ENCODE results near the gene CCDC106. TPM values are rescaled to one million over a fixed set of nuclear protein-coding genes. Genes with fewer than 3 reads are reported as not detected.
A peak's percentile ranks its signal among the peaks of the same experiment; 100 is the strongest.

The CCDC106 gene
- total RNA-seq, 1 experiment from 2014 or later = 36.0 TPM

DNA sequence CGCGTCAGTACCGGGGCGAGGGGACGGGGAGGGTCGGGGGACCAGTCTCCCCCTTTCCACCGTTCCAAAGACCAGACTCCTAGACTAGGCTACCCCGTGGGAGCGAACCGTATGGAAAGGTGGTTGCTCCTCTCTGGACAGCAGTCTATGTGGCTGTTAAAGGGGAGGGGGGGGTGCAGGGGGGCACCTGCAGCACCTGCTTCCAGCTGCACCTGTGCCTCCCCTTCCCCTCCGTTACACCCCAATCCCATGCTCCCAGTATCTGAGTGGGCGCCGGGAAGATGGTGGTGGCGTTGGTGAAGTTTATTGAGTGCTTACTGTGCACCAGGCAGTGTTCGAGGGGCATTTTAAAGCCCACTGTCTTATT is 47.4 kb upstream of the CCDC106 start:
- H2AFZ ChIP-seq (ENCODE audit: low read length) = peak overlapping the region; percentile 63
- no peaks in the 10 kb centered on the region for H4K20me1 ChIP-seq (ENCODE audit: low read length)
- H3K9me3 ChIP-seq (ENCODE audit: low read length) = no peaks in the 10 kb centered on the region
- peak overlapping the region; percentile 77 for H3K4me3 ChIP-seq (ENCODE audit: low read length)
- H3K36me3 ChIP-seq (ENCODE audit: low read depth, low read length) = no peaks in the 10 kb centered on the region; the same call in 1 of the 2 replicates
- H3K79me2 ChIP-seq (ENCODE audit: low read length) = peaks cover 12% of the 10 kb centered on the region
- ATAC-seq = no peak
- DNase-seq = no peak
- H3K27ac ChIP-seq (ENCODE audit: low read length) = peak overlapping the region; percentile 87; the same call in 1 of the 2 replicates
- H3F3A ChIP-seq (ENCODE audit: low read length, unreplicated experiment) = peaks cover 6% of the 10 kb centered on the region
- intact Hi-C loops (cut with micrococcal nuclease) = no loop called here
- no peaks in the 10 kb centered on the region for H3K27me3 ChIP-seq (ENCODE audit: low read length)
- no peak for TF ChIP-seq CTCF (conservative IDR thresholded peaks at IDR 0.05; ENCODE audit: low read depth, low read length)
- no peak for TF ChIP-seq EZH2phosphoT487 (IDR thresholded peaks at IDR 0.05; ENCODE audit: borderline replicate concordance, low read length)
- TF ChIP-seq EZH2 (IDR thresholded peaks at IDR 0.05; ENCODE audit: low read length, unreplicated experiment) = no peak
- H3K9me2 ChIP-seq (replicated peaks; ENCODE audit: low read length) = no peaks in the 10 kb centered on the region
- H3K4me1 ChIP-seq (ENCODE audit: insufficient read depth, low read length) = peaks cover 19% of the 10 kb centered on the region
- ChIA-PET POLR2A (ENCODE audit: unreplicated experiment) (no interaction called here), CTCF (no interaction called here)
- peak overlapping the region; percentile 95 for H3K9ac ChIP-seq (ENCODE audit: low read length)
- BruUV-seq (replicated peaks) = no TSS peak
- H3K4me2 ChIP-seq (ENCODE audit: low read length) = peak overlapping the region; percentile 90

DNA sequence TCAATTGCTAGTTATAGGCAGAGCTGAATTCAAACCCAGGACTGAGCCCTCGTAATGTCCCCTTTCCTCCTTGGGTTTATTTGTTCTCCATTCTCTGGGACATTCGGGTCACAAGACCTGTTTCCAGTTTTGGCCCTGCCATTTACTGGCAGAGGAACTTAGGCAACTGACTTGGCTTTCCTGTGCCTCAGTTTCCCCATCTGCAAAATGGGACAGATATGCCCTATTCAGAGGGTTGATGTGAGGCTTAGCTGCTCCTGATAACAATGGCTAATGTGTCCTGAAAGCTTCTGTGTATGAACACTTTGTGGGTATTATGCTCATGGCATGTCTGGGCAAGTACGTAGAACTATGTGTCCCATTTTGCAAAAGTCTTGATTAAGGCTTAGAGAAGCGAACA is 46.9 kb upstream of the CCDC106 start:
- DNase-seq (no peak), ATAC-seq (no peak)
- Histone ChIP-seq H3K27me3 (ENCODE audit: low read length) (no peaks in the 10 kb centered on the region), H3K9me2 (replicated peaks; ENCODE audit: low read length) (no peaks in the 10 kb centered on the region), H3K4me3 (ENCODE audit: low read length) (peak overlapping the region; percentile 77), H2AFZ (ENCODE audit: low read length) (peak overlapping the region; percentile 63), H3K79me2 (ENCODE audit: low read length) (peaks cover 16% of the 10 kb centered on the region), H3K4me1 (ENCODE audit: insufficient read depth, low read length) (peaks cover 19% of the 10 kb centered on the region), H3K27ac (ENCODE audit: low read length) (no peak overlapping the region), H3K4me2 (ENCODE audit: low read length) (peak overlapping the region; percentile 90), H4K20me1 (ENCODE audit: low read length) (no peaks in the 10 kb centered on the region), H3K9ac (ENCODE audit: low read length) (peak overlapping the region; percentile 95), H3F3A (ENCODE audit: low read length, unreplicated experiment) (peaks cover 6% of the 10 kb centered on the region), H3K9me3 (ENCODE audit: low read length) (no peaks in the 10 kb centered on the region), H3K36me3 (ENCODE audit: low read depth, low read length) (no peaks in the 10 kb centered on the region; the same call in 1 of the 2 replicates)
- ChIA-PET CTCF (no interaction called here), POLR2A (ENCODE audit: unreplicated experiment) (no interaction called here)
- TF ChIP-seq EZH2phosphoT487 (IDR thresholded peaks at IDR 0.05; ENCODE audit: borderline replicate concordance, low read length) = no peak
- no peak for TF ChIP-seq CTCF (conservative IDR thresholded peaks at IDR 0.05; ENCODE audit: low read depth, low read length)
- no peak for TF ChIP-seq EZH2 (IDR thresholded peaks at IDR 0.05; ENCODE audit: low read length, unreplicated experiment)
- intact Hi-C loops (cut with micrococcal nuclease) = no loop called here
- BruUV-seq (replicated peaks) = no TSS peak

DNA sequence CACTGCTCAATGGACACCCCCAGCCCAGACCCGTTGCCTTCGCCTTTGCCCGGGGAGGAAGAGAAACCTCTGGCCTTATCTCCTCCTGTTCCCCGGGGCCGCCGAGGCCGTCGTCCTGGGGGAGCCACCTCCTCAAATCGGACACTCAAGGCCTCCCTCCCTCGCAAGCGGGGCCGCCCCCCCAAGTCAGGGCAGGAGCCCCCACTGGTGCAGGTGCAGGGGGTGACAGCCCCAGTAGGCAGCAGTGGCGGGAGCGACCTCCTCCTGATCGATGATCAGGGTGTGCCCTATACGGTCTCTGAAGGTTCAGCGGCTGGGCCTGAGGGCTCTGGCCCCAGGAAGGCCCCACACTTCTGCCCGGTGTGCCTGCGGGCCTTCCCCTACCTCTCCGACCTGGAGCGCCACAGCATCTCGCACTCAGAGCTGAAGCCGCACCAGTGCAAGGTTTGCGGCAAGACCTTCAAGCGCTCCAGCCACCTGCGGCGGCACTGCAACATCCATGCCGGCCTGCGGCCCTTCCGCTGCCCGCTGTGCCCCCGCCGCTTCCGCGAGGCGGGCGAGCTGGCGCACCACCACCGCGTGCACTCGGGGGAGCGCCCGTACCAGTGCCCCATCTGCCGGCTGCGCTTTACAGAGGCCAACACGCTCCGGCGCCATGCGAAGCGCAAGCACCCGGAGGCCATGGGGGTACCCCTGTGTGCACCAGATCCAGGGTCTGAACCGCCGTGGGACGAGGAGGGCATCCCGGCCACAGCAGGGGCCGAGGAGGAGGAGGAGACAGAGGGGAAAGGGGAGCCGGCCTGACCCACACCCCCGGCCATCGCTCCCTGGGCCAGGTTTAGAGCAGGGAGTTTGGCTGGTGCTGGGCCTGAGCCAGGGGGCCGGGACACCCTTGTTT is 45.7 kb upstream of the CCDC106 start:
- H3K79me2 ChIP-seq (ENCODE audit: low read length) = peaks cover 27% of the 10 kb centered on the region
- H3K27me3 ChIP-seq (ENCODE audit: low read length) = no peaks in the 10 kb centered on the region
- H3F3A ChIP-seq (ENCODE audit: low read length, unreplicated experiment) = peaks cover 6% of the 10 kb centered on the region
- H3K9ac ChIP-seq (ENCODE audit: low read length) = no peak overlapping the region
- H3K4me3 ChIP-seq (ENCODE audit: low read length) = no peak overlapping the region
- H4K20me1 ChIP-seq (ENCODE audit: low read length) = no peaks in the 10 kb centered on the region
- CTCF ChIA-PET = no interaction called here
- POLR2A ChIA-PET (ENCODE audit: unreplicated experiment) = no interaction called here
- no TSS peak for BruUV-seq (replicated peaks)
- no peak for DNase-seq
- no peak for TF ChIP-seq EZH2phosphoT487 (IDR thresholded peaks at IDR 0.05; ENCODE audit: borderline replicate concordance, low read length)
- TF ChIP-seq EZH2 (IDR thresholded peaks at IDR 0.05; ENCODE audit: low read length, unreplicated experiment) = no peak
- no peak for TF ChIP-seq CTCF (conservative IDR thresholded peaks at IDR 0.05; ENCODE audit: low read depth, low read length)
- no peak for ATAC-seq
- no peak overlapping the region for H2AFZ ChIP-seq (ENCODE audit: low read length)
- intact Hi-C loops (cut with micrococcal nuclease) = no loop called here
- H3K9me2 ChIP-seq (replicated peaks; ENCODE audit: low read length) = no peaks in the 10 kb centered on the region
- H3K4me1 ChIP-seq (ENCODE audit: insufficient read depth, low read length) = peaks cover 29% of the 10 kb centered on the region
- H3K4me2 ChIP-seq (ENCODE audit: low read length) = no peak overlapping the region
- H3K36me3 ChIP-seq (ENCODE audit: low read depth, low read length) = no peaks in the 10 kb centered on the region
- no peaks in the 10 kb centered on the region for H3K9me3 ChIP-seq (ENCODE audit: low read length)
- no peak overlapping the region for H3K27ac ChIP-seq (ENCODE audit: low read length)
